Endometrium (tissue), 2 donors: ENCODE data around the gene MYL12B.
A peak's percentile ranks its signal among the peaks of the same experiment; 100 is the strongest.
"Not testable (repeated sequence)": the region's sequence is repeated elsewhere in the genome, so short reads cannot be mapped to it uniquely, and the experiment has no call there.

Source experiments
- FAIRE-seq: peaks from 2 replicates; lab custom pipeline; 2012; peaks lifted over from hg19 to GRCh38; lab: Jason Lieb, UNC
- donor health status: control.
- donor health status: control.

Gene MYL12B

DNA sequence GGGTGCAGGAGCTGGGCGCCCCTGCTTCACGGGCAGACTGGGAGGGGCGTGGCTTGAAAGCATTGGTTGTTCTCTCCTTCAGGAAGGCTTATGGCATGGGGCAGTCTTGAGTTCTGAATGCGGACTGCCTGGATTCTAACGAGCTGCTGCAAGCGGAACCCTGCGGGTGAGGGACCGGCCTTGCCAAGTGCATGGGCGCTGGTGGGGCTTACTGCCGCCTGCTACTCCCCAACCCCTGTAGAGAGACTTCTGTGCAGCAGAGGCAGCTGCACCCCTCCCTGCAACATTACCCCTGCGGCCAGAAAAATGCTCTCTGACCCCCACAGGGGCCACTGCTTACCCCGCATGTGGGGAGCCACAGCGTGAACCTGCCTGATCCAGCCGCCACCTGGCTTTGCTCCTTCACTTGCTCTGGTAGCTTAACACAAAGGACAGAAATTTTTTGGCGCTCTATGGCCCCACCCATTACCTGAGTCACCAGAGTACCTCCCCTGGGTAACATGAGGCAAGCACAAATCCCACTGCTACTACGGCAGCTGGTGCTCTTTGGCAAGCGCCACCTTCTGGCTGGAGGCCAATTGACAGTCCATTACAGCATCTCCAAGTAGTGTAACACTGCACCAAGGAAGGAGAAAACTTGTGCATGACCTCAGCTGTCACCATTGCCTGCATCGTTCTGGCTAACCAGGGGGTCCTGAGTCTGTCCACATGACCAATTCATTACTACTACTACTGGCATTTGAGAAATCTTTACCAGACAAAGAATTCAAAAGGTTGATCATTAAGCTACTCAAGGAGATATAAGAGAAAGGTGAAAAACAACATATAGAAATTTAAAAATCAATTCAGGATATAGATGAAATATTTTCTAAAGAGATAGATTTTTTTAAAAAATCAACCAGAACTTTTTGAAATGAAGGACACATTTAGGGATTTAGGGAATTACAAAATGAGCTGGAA lies 35.4 kb downstream of the MYL12B start:
- FAIRE-seq = peak; percentile 37

DNA sequence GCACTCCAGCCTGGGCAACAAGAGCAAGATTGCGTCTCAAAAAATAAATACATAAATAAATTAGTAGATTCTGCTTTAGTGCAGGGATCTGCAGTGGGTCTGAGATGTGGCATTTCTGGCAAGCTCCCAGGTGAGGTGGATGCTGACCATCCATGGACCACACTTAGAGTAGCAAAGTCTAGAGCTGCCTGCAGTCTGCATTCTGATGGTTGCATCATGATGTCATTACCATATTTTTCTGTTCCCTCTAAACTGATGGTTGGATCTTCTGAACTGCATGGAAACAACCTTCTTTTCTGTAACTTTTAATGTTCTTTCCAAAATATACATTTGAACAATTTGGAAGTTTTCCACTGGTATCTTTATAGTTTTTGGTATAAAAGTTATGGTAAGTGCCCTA lies 42.9 kb downstream of the MYL12B start:
- FAIRE-seq = no peak

- FAIRE-seq = no peak
Measured at GRCh38 chr18:3305354-3305762, 43.4 kb downstream of the MYL12B start.

DNA sequence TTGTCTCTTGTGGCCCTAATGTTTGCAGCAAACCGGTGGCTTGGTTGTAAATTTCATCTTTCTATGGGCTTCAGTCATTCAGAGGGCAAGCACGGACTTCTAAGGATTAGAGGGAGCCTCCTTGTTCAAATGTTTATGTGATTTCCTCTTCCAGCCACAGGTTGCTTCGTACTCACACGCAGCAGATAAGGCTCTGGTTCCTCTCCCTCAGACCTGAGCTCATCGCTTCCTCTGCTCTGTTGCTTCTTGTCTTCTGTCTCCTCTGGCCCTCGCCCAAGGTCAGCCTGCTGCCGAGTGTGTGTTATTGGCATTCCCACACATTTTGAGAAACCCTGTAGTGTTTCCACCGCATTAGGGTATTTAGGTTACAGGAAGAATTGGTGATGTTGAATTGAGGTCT lies 44.0 kb downstream of the MYL12B start:
- FAIRE-seq = no peak

DNA sequence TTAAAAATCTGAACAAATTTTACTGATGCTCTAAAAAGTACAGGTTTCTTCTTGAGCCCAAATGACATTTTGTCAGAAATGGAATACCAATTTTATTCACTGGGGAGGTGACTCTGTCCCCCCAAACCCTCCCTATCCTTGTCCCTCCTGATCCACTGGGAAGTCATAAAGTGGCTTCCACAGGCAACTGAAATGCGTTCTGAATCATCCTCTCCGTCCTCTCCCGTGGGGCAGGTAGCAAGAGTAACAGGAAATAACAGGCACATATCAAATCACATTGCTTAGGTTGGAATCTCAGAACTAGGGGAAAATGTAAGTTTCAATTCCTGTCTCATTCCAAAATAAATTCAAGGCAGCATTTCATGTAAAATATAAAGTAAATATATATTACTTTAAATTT lies 44.5 kb downstream of the MYL12B start:
- no peak for FAIRE-seq

DNA sequence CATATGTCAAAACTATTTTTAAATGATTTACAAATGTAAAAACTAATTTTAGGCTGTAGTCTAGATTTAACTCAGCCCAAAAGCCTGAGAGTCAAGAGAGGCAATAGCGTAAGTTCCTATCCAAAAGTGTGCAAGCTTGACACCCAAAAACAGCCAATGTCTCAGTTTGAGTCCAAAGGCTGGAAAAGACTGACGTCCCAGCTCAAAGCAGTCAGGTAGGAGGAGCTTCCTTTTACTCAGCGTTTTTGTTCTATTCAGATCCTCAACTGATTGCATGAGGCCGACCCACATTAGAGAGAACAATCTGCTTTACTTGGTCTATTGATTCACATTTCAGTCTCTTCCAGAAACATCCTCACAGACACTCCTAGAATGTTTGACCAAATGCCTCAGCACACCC lies 51.8 kb downstream of the MYL12B start:
- no peak for FAIRE-seq

DNA sequence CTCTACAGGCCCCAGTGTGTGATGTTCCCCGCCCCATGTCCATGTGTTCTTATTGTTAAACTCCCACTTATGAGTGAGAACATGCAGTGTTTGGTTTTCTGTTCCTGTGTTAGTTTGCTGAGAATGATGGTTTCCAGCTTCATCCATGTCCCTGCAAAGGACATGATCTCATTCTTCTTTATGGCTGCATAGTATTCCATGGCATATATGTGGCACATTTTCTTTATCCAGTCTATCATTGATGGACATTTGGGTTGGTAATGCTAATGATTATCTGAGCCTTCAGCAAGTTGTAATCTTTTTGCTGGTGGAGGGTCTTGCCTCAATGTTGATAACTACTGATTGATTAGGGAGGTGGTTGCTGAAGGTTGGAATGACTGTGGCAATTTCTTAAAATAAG lies 53.4 kb downstream of the MYL12B start:
- FAIRE-seq = not testable (repeated sequence)

GRCh38 chr18:3319399-3319798 lies 57.5 kb downstream of the MYL12B start:
- FAIRE-seq = no peak

GRCh38 chr18:3319894-3320454 lies 58.0 kb downstream of the MYL12B start:
- FAIRE-seq = no peak

- no peak for FAIRE-seq
Measured at GRCh38 chr18:3321133-3321812, 59.3 kb downstream of the MYL12B start.

- no peak for FAIRE-seq
Measured at GRCh38 chr18:3323900-3324299, 62.0 kb downstream of the MYL12B start.
